ENCODE results near the gene USP15. TPM values are rescaled to one million over a fixed set of nuclear protein-coding genes. Genes with fewer than 3 reads are reported as not detected.

Gene USP15
- total RNA-seq, 4 donors from 2014 or later = 70.8 to 99.4 (median 77.9) TPM

Small RNA genes within 50 kb of the gene (small RNA-seq; reads per million reads assigned to genes)
- gene RF00017 (not detected), gene RNU6-595P (not detected)

Other genes starting within 250 kb of the USP15 start
- gene MON2, start 206.4 kb downstream of the USP15 start, total RNA-seq = 100 to 1,000 TPM in 3 of 4 donors, 10 to 100 TPM in 1; 70.2 to 134 (median 111) TPM

All from tibial nerve (tissue), 4 donors.